ENCODE results near the gene EPB41L5.
"Not testable (repeated sequence)": the region's sequence is repeated elsewhere in the genome, so short reads cannot be mapped to it uniquely, and the experiment has no call there.

GRCh38 chr2:120022505-120022904 lies 9.6 kb downstream of the EPB41L5 start:
- not testable (repeated sequence) for TF ChIP-seq CTCF, POLR2A (IDR thresholded peaks at IDR 0.05)

Data from stomach (tissue), 4 donors.